NCI-H510A treated with DMSO at 0.1 percent for 48 hours (cell line): Measurements from ENCODE around the gene TRPC6.

ENCODE experiments used
- DNase-seq: peaks from one replicate; lab custom pipeline; 2025; lab: John Stamatoyannopoulos, UW

The TRPC6 gene

DNA sequence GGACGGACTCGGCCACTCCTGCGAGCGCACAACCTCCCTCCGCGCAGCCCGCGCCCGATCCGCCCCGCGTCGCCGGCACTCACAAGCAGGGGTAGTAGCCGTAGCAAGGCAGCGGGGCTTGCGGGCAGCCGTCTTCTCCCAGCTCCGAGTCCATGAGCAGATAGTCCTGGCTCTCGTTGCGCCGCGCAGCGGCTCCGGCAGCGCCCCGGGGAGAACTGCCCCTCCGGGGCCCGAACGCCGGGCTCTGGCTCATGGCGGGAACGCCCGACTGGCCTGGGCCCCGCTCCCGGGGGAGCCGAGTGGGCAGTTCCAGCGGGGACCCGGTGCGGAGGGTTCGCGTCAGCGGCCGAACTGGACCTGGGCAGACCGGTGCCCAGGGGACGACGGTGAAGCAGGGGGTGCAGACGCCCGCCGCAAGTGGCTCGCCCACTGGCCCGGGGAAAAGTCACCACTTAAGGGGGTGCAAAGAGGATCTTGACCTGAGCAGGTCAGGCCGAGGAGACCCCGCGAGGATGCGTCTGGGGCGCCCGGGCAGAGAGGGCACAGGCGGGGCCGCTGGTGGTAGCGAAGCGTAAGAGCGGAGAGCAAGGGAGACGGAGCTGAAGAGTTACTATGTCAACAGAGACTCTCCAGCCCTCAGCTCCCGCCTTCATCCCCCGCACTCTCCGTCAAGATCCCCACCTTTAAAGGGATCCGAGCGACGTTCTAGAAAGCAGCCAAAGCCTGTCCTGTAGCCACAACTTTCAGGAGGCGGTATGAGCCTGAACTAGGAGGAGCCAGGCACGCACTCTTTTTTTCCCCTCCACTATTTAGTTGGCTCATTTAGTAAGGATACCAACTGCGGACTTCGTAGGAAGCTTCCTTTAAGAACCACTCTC, at the start of gene TRPC6:
Gene TRPC6 (minus strand): TSS at position 757 of the 878 bp plus-strand sequence. CDS start 504 bp downstream, at position 253.
- DNase-seq, result peak; percentile 2

DNA sequence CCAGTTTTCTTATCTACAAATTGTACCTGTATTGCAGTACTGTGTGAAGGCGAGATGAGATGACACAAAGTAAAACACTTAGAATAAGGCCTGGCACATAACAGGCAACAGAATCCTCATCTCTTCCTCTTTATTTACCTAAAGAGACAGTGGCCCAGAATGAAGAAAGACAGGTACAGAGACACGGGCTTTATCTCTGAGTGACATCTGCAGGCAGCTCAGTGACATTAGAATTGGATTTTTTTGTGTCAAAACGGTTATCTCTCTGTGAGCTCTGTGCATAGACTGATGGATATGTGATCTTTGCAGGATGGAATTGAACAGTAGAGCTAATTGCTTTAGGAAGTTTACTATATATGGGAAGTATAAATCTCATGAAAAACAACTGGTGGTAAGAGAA, 36.2 kb upstream of the TRPC6 start:
- no peak for DNase-seq

DNA sequence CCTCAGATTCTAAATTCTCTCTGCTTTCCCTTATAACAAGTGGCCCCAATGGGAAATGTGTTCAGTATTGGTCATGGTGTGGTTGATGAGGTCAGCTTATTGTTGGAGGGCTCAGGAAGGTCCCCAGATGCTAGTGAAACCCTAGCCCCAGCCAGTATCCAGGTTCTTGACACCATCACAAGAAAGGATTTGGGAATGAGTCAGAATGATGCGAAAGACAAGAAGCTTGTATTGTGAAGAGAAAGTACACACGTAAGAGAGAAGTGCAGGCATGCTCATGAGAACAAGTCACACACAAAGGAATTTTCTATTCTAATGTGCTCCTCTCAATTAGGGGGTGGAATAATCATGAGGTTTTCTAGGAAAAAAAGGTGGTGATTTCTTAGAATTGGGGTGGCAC, 34.9 kb upstream of the TRPC6 start:
- no peak for DNase-seq

DNA sequence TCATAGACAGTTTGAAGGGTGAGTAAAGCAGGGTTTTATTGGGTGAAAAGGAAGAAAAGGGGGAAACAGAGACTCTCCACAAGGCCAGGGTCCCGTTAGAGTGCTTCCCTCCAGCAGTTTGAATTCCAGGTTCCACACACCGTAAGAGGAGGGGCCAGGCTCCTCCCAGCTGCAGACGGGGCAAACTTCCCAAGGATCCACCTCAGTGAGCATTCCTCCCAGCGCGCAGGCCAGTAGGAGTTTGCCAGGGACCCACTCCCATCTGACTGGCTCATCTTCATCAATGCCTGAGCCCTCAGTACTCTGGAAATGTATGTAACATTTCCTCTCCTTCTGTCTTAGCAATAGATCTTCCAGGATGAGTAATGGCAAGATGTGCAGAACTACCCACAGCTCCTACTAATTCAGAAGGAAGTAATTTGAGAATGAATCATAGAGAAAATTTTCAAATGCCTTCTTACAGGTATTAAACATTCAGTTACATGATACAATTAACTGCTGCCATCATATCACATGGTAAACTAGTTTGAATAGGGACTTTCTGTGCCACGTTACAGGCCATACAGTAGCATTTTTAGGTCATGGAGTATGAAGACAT, 34.0 kb upstream of the TRPC6 start:
- DNase-seq, result no peak

DNA sequence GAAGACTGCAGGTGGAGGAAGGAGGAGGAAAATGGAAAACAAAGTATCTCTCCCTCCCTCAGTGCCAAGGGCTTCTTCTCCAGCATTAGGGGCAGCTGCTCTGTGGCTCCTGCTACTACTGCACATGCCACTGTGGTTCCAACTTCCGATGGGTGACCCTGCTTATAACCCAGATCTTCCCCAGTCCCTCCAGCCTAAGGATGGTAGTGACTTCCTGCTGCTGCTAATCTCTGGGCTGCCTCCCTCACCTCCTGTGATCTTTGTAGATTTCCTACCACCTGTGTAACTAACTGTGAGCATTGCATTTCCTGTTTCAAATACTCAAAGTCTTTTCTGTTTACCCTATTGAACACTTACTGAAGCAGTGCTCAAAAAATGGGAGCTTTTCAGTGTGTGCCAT, 28.7 kb upstream of the TRPC6 start:
- DNase-seq, result no peak

DNA sequence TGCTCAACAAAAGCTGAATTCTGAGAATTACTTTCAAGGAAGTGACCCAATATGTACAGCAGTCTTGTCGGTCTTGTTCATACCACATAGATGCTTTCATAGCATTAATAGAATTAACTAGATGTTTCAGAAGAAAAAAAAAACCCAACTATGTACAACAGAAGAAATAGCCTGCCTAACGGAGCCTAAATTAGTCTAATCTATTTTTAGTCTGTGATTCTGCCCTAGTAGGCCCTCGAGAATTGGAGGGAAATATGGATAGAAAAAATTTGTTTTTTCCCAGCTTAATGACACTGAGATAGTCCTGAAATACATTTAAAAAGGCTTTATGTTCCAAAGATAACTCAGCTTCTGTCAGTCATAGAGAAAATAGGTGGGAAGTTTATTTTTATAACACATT, 17.1 kb upstream of the TRPC6 start:
- no peak for DNase-seq

DNA sequence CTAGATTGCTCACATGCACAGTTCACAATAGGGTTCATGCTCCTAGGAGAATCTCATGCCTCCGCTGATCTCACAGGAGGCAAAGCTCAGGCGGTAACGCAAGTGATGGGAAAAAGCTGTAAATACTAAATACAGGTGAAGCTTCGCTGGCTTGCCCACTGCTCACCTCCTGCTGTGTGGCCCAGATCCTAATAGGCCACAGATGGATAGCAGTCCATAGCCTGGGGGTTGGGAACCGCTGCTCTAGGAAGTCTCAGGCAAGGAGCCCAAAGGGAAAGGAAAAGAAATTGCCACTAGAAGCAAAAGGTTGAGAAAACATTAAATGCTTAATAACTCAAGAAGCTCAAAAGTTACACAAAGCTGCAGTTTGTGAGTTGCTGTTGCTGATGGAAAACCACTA, 3.2 kb upstream of the TRPC6 start:
- no peak for DNase-seq

DNA sequence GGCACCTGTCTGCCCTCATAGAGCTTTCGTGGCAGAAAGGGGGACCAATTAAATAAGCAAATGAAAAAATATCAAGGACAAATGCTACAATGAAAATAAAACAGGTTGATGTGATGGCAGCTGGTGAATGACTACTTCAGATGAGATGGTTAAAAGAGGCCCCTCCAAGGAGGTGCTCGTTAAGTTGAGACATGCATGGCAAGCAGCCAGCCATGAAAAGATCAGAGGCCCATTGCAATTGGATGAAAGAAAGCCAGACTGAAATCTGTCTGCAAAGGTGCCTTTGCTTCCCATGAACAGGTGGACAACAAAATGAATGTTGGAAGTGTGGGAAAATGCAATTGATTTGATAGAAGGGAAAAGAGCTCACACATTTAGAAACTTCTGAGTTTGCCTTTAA, 848 bp upstream of the TRPC6 start:
- DNase-seq, result no peak

DNA sequence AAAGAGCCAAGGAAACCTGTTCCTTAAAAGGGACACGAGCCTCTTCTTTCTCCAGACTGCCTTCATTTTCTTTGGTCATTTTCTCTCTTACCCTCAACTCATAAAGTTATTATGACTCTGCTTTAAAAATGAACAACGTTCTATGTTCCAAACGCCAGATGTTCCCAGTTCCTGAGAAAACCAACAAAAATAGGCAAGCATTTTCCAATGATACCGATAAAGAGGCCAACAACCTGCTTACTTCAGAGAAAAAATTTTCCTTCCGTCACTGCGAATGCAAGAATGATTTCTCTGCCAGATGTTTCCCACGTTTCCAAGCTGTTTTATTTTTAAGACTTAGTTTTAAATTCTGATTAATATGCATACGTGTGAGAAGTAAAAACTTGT, 315 bp upstream of the TRPC6 start:
- no peak for DNase-seq

DNA sequence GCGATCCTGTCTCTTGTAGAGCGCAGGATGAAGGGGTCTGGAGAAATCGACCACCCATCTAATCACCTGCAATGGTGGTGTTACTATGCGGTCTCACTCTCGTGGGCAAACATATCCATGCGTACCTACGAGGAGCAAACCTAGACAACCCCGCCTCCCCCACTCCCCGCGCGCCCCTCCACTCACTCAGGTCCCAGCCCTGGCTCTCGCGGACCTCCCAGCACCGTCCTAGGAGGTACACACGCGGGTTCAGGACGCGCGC, 887 bp downstream of the TRPC6 start:
- DNase-seq, result no peak

DNA sequence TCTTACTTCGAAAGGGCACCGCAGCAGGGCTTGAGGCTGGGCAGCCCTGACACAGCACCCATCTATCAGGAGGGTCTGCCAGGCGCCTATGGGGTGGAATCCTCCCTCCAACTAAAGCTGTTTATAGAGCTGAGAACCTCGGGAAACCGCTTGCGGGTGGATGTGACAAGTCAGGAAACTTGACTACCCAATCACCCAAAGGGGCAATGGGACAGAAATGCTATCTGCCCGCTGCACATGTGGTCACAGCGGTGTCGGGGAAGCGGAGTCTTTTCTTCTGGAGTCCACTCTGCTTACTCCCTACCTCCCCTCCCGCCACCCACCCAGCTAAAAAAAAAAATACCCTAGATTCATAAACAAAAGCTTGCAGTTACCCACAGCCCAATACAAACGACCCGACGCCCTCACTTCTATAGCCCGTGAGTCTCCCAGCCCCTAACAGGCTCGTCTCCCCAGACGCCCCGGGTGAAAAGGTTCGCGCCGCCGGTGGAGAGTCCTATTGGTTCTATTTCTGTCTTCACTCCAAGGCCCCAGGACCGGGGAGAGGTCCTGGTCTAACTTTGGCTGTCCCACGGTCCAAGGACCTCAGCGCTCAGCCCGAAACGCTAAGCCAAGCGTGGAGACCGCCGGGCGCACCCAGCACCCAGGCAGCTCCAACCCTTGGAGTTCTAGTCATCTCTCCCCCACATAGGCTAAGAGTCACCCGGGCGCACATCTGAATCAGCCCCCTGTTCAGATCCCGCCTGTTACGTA, 1.4 kb downstream of the TRPC6 start:
- no peak for DNase-seq

DNA sequence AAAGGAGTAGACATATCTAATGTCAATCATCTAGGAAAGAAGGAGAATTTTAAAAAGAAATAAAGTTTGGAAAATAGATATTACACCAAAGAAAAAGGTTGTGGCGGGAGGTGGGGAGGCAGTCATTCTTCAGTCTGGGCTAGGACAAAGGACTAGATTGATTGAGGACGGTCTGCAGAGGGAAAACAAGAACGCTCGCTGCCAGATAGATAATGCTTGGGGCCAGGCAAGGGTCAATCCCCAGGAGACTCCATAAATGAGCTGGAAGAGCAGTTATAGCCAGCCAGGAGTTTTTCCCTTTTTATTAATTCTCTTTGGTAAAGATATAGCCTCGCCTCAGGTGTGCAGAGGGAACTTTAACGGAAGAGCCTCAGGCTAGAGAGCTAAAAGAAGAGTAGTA, 6.3 kb downstream of the TRPC6 start:
- DNase-seq, result no peak

DNA sequence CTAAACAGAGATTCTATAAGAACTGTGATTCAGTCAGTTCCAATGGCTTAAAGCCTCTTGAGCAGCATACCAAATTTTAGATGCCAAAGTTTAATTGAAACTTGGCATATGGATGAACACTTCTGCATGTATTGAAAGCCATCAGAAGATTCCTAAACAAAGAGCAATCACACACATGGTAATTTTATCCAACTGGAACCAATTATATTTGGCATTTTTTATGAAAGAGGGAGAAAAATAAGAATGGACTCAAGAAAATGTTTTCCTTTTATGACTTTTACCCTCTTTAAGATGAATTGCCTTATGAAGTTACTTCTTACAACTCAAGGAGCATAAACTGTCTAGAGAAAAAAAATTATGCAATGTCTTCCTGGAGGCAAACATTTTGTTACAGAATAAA, 7.4 kb downstream of the TRPC6 start:
- no peak for DNase-seq

DNA sequence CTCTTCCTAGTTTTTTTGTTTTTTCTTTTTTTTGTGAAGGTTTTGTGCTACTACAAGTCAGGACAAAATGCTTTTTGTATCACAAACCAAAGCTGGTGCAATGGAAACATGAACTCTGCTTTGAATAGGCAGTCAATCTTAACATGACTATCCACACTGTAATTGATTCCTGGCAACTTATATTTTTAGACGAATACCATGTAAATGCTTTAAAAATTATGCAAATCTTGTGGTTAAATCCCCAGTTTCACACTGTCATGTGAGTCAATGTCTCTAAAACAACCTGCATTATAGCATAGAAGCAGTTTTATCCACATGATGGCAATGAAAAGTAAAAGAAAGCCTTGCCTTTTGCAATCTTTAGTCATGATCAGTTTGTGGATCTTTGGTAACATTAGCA, 8.9 kb downstream of the TRPC6 start:
- no peak for DNase-seq

DNA sequence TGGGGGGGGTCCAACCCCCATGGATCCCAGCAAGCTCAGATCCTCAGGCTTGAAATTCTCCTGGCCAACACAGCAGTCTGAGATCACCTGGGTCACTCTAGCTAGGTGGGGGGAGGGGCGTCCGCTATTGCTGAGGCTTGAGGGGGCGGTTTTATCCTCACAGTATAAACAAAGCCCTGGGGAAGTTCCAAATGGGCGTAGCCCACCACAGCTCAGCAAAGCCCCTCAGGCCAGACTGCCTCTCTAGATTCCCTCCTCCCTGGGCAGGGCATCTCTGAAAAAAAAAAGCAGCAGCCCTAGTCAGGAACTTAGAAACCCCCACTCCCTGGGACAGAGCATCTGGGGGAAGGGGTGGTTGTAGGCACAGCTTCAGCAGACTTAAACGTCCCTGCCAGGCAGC, 16.7 kb downstream of the TRPC6 start:
- DNase-seq, result no peak

DNA sequence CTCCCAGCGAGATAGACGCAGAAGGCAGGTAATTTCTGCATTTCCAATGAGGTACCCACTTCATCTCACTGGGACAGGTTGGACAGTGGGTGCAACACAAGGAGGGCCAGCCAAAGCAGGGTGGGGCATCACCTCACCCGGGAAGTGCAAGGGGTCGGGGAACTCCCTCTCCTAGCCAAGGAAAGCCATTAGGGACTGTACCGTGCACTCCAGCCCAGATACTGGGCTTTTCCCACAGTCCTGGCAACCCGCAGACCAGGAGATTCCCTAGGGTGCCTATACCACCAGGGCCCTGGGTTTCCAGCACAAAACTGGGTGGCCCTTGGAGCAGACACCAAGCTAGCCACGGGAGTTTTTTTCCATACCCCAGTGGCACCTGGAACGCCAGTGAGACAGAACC, 17.2 kb downstream of the TRPC6 start:
- DNase-seq, result no peak

DNA sequence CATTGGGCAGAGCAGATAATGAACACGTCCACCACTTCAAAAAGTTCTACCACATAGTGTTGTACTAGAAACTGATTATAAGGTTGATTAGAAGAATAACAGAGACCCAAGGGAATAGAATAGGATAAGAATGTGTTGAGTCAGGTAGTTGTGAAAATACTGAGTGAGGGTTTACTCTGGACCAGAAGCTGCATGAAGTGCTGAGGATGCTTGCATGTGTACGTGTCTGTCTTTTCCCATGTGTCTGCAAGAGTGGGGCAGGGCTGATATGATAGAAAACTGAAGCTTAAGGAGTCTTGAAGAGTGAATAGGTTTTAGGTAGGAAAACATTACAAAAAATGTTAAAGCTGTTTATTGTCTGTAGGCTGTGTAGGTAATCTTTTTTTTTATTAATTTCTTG, 20.6 kb downstream of the TRPC6 start:
- DNase-seq, result no peak

DNA sequence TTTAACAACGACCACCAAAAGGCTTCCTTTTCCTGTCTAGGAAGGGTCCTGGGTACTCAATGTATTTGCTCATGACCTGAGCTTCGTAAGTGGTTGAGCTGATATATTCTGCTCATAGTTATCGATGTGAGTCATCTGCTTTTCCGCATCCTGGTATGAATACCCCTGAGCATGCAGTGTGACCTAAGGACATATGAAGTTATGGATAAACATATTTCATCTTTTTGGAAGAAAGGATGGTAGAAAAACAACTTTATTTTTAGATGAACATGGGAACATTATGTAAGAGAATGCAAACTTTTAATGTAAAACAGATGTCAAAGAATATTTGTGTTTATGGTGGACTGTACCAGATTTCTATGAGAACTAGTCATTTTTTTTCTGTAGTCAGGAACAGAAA, 28.4 kb downstream of the TRPC6 start:
- DNase-seq, result no peak

DNA sequence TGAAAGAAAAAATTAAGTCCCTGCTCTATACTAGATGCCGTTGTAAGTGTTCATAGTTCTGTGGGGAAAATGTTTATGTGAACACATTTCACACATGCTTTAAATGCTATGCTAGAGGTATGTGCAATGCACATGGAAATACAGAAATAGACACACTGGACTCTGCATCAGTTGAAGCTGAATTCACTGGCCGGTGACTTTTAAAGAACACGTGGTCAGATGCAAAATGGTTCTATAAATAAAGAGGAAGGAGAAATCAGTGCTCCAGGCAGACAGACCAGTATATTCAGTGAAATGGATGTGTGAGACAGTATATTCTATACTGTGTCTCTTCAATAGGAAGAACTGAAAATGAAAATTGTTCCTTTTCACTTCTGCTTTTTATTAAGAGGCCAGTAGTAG, 29.9 kb downstream of the TRPC6 start:
- no peak for DNase-seq

DNA sequence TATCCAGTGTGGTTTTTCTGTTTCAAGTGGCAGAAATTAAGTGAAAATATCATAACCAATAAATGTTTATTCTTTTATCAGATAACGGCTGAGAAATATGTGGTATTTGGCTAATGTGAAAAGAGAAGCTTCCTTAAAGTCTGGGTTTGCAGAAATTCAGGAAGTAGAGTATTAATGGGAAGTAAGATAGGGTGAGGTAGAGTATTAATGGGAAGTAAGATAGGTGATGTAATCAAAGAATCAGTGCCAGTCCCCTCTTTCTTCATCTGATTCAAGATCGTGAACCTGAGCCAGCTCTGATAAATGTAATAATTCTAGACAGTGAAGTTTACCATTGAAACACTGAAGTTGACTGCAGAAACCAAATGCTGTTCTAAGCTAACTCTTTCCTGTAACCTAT, 30.9 kb downstream of the TRPC6 start:
- no peak for DNase-seq

DNA sequence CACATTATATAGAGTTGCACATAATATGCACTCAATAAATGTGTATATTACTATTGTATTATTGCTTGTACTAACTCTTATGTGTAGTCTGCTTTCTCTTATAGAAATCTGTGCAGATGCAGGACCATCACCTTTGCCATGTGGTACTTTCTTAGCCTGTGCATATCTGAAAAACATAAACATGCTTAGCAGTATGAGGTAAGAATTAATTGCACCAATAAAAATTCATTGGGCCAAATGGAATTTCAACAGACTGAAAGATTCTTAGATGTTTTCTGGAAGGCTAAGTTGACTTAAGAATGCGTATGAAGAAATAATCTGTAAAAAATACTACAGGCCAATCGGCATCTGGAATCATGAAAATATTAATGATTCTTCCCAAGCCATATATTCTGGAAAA, 55.3 kb downstream of the TRPC6 start:
- DNase-seq, result no peak

DNA sequence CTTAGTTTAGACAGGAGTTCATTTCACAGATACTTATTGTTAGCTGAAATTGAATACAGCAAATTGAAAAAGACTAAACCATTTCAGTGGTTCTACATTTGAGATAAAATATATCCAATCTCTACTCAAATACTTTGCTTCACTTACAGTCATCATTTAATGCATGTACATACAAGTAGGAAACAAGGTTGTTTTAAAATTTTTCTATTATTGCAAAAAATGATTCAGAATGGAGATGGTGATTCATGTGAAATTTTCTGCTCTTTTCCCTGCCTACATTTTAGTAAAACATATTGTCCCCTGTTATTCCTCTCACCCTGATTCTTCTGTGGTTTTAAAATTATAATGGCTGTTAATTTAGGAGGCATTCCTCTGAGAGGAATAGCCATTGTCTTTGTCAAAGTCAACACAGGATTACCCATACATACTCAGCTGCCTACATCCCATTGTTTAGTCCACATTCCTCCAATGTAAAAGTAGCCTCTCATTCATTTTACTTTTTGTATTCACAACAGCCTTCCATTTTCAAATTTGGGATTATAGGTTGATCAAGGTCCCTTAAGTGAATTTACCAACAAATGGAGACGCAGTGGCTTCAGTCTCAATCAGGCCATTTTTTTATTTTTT, 60.1 kb downstream of the TRPC6 start:
- no peak for DNase-seq

DNA sequence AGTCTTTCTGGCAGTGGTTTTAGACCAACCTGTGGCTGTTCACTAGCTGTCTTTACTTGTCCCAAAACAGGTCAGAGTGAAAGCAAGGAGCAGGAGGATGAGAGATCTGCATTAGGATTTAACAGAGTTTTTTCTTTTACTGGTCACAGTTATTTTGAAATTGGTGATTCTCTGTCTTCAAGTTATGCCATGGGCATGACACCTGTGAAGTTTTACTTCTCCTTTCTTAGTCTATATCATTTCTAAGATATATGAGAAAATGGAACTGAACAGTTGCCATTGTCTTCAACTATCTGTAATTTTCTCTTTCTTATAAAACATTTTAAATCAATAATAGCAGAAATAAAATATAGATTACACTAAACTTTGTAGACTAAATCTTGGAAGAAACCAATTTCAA, 60.6 kb downstream of the TRPC6 start:
- no peak for DNase-seq
